ENCODE data around the gene SRMS.

Gene SRMS

GRCh38 chr20:63552481-63553249 is 5.1 kb upstream of the SRMS start:
- TF ChIP-seq CTCF (IDR thresholded peaks at IDR 0.05; ENCODE audit: insufficient read depth, missing control alignments), result no peak
- no peak for FAIRE-seq

GRCh38 chr20:63551068-63551467 is 3.5 kb upstream of the SRMS start:
- FAIRE-seq (no peak), DNase-seq (ENCODE audit: insufficient read length, low spot score) (no peak)
- no peak for TF ChIP-seq CTCF (IDR thresholded peaks at IDR 0.05; ENCODE audit: insufficient read depth, missing control alignments)

More at GRCh38 chr20:63552481-63553249, 5.1 kb upstream of the SRMS start:
- DNase-seq (ENCODE audit: insufficient read length, low spot score), result no peak

DNA sequence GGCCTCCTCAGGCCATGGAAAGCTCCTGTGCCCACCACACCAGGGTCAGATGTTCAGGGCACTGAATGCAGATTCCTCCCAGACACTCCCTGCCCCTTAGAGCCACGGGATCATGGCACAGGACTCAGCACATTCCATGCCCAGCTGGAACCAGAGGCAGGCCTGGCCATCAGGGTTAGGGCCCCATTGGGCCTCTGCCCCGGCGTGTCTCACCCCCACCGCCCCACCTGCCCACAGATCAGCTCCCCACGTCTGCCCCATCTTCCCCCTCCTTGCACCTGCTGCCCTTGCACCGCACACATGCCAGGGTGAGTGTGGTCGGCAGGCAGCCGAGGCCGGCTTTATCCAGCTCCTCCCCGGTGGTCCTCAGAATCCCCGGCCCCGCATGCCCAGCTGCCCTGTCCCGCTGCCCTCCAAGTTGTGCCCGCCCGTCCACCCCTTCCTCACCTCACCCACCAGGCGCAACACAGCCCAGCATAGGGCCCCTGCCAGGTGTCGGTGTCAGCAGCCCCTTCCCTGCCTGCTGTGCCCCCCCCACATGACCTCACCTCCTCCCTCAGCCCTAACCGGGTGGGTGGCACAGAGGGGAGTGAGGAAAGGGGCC is 2.2 kb upstream of the SRMS start:
- DNase-seq (ENCODE audit: insufficient read length, low spot score), result no peak
- TF ChIP-seq CTCF (IDR thresholded peaks at IDR 0.05; ENCODE audit: insufficient read depth, missing control alignments), result no peak
- FAIRE-seq, result no peak

DNA sequence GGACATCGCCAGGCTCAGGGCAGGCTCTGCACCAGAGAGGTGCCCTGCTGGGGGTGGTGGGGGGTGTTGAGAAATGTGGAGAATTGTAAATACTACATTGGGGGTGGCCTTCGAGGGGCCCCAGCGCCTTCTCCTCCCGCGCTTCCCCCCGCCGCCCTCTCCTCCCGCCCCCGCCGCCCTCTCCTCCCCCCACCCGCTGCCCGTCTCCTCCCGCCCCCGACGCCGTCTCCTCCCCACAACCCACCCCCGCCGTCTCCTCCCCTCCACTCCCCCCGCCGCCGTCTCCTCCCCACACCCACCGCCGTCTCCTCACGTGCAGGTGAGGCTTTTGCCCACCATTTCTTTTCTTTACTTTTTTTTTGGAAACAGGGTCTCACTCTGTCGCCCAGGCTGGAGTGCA is 1.5 kb upstream of the SRMS start:
- DNase-seq (ENCODE audit: insufficient read length, low spot score) (no peak), FAIRE-seq (no peak)

GRCh38 chr20:63548542-63548941 is 993 bp upstream of the SRMS start:
- TF ChIP-seq CTCF (IDR thresholded peaks at IDR 0.05; ENCODE audit: insufficient read depth, missing control alignments), result no peak
- FAIRE-seq (no peak), DNase-seq (ENCODE audit: insufficient read length, low spot score) (no peak)

More for the DNA sequence above, 1.5 kb upstream of the SRMS start:
- no peak for TF ChIP-seq CTCF (IDR thresholded peaks at IDR 0.05; ENCODE audit: insufficient read depth, missing control alignments)

DNA sequence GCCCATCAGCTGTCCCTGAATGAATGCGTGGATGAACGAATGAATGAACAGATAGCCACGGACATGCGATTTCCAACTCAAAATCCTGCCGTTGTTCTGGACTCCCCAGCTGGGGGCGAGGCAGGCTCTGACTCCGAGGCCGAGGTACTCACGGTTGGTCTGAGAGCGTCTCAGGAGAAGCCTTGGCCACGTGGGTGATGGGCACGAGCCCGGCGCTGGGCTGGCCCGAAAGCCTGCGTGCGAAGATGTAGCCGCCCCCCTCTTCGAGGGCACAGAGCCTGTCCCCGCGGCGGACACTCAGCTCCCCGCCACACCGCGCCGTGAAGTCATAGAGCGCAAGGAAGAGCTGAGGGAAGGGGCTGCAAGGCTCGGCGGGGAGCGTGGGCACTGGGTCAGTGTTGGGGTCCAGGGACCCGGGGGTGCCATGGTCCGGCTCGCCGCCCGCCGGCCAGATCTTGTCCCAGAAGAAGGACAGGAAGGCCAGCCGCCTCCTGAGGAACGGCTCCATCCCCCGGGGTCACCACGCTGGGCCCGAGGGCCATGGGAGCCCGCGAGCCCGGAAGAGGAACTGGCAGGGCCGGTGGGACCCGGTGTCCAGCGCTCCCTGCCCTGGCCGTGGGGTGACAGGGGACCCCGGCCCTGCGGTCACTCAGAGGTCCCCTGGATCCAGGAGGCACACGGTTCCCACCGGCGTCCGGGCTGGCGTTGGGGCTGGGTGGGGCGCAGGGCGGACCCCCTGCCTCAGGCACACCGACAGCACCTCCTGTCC is 409 bp downstream of the SRMS start:
- no peak for FAIRE-seq
- no peak for TF ChIP-seq CTCF (IDR thresholded peaks at IDR 0.05; ENCODE audit: insufficient read depth, missing control alignments)
- no peak for DNase-seq (ENCODE audit: insufficient read length, low spot score)

All from D721Med (cell line).